ENCODE results near the gene CYP2W1. TPM values are rescaled to one million over a fixed set of nuclear protein-coding genes. Genes with fewer than 3 reads are reported as not detected.

The CYP2W1 gene
- total RNA-seq, 2 experiments from 2014 or later, result not detected

DNA sequence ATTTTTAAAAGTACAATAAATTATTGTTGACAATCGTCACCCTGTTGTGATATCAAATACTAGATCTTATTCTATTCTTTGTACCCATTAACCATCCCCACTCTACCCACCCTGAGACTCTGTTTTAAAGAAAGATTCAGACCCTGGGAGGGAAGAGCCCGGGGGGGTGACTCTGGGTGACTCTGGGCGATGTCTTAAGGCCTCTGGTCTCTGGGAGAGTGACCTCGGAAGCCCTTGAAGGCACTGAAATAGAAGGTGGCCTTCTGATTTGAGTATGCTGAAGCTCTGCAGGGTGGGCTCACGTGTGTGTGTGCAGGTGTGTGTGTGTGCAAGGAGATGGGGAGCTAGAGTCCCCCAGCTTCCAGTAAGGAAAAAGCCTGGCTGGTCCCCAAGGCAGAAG lies 38.2 kb upstream of the CYP2W1 start:
- POLR2A ChIA-PET, result no interaction called here

DNA sequence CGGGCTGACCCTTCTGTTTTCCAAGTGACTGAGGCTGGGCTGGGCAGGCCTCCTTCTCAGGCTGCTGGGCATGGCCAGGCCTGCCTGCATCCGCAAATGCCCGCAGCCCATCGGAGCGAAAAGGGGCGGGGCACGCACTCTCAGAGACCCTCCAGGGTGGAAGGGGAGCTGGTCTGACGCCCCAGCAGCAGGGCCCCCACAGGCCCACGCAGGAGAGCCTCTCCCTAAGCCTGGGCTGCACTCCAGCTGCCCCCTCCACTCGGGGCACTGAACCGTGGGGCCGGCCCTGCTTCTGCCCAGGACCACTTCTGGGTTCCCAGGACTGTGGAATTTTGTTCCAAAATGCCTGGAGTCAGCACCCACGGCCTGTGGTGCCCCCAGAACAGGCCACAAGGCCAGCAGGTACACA lies 37.8 kb upstream of the CYP2W1 start:
- Mint-ChIP-seq H3K36me3 (ENCODE audit: low read depth) (peaks cover 10% of the 10 kb centered on the region), H3K27ac (no peak overlapping the region), H3K4me1 (ENCODE audit: low read depth) (peaks cover 17% of the 10 kb centered on the region), H3K4me3 (no peak overlapping the region), H3K27me3 (ENCODE audit: low read depth) (peaks cover 4% of the 10 kb centered on the region), H3K9me3 (ENCODE audit: insufficient read depth) (peaks cover 7% of the 10 kb centered on the region)
- ATAC-seq, result no peak
- POLR2A ChIA-PET, result no interaction called here
- DNase-seq, result no peak
- CTCF ChIA-PET, result no interaction called here

More for the DNA sequence above, 38.2 kb upstream of the CYP2W1 start:
- ATAC-seq (no peak), DNase-seq (no peak)
- peaks cover 14% of the 10 kb centered on the region for H3K36me3 Mint-ChIP-seq (ENCODE audit: low read depth)
- H3K4me1 Mint-ChIP-seq (ENCODE audit: low read depth), result peaks cover 16% of the 10 kb centered on the region
- peaks cover 4% of the 10 kb centered on the region for H3K27me3 Mint-ChIP-seq (ENCODE audit: low read depth)
- no peak overlapping the region for H3K4me3 Mint-ChIP-seq
- CTCF ChIA-PET, result no interaction called here
- no peak overlapping the region for H3K27ac Mint-ChIP-seq
- H3K9me3 Mint-ChIP-seq (ENCODE audit: insufficient read depth), result peaks cover 7% of the 10 kb centered on the region

DNA sequence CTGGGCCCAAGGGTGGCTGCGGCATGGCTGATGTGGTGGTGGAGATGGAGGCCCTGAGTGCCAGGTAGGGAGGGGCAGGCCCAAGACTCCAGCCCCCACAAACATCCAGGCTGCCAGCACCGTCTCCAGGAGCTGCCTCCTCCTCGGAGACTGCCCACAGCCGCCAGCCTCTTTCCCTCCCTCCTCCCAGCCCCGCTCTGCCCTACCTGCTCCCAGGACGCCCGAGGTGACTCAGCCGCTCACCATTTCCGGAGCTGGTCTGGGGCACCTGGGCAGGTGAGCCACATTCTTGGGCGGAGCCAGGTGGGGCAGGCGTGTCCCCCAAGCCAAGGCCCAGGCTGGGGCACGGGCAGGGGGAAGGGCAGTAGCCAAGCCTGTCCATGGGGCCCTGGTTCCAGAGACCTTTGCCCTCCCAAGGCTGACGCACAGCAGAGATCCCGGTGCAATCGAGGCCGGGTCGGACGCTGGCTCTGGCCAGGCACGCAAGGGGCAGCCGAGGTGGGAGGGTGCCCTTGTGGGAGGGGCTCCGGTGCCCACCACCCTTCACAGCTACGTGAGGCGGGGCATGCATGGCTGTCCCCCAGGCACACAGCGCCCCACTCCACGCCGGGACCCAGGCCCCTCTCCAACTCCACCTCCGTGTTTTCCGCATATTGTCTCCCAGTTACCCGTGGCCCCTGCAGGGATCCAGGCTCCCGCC lies 37.3 kb upstream of the CYP2W1 start:
- Mint-ChIP-seq H3K4me3 (no peak overlapping the region), H3K36me3 (ENCODE audit: low read depth) (peaks cover 6% of the 10 kb centered on the region), H3K27me3 (ENCODE audit: low read depth) (peaks cover 4% of the 10 kb centered on the region), H3K9me3 (ENCODE audit: insufficient read depth) (peaks cover 7% of the 10 kb centered on the region), H3K27ac (no peak overlapping the region), H3K4me1 (ENCODE audit: low read depth) (peaks cover 15% of the 10 kb centered on the region)
- DNase-seq (no peak), ATAC-seq (no peak)
- CTCF ChIA-PET, result no interaction called here
- POLR2A ChIA-PET, result no interaction called here

DNA sequence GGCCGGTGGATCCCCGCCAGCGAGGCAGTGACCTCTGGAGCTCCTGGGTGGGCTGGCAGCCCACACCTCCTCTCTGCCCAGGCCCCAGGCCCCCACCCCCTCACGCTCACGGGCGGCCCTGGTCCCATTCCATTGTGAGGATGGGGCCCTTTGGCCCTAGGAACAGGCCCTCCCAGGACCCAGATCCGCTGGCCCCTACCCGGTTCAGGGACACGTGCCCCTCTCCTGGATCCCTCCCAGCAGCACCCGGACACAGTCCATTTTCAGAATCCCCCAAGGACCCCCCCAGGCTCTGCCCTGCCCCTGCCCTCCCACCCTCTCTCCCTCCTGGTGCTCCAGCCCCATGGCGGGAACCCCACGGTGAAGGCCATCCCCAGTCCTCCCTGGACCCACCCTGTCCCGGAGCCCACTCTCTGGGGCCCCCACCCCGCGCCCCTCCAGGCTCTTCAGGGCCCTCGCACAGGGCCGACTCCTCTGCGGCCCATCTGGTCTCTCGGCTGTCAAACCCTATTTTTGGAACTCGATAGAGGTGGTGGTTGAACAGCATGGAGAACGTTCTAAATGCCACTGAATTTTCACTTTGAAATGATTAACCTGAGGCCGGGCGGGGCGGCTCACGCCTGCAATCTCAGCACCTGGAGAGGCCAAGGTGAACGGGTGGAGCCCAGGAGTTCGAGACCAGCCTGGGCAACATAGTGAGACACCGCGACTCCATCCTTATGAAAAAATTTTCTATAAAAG lies 36.6 kb upstream of the CYP2W1 start:
- DNase-seq, result no peak
- POLR2A ChIA-PET, result no interaction called here

DNA sequence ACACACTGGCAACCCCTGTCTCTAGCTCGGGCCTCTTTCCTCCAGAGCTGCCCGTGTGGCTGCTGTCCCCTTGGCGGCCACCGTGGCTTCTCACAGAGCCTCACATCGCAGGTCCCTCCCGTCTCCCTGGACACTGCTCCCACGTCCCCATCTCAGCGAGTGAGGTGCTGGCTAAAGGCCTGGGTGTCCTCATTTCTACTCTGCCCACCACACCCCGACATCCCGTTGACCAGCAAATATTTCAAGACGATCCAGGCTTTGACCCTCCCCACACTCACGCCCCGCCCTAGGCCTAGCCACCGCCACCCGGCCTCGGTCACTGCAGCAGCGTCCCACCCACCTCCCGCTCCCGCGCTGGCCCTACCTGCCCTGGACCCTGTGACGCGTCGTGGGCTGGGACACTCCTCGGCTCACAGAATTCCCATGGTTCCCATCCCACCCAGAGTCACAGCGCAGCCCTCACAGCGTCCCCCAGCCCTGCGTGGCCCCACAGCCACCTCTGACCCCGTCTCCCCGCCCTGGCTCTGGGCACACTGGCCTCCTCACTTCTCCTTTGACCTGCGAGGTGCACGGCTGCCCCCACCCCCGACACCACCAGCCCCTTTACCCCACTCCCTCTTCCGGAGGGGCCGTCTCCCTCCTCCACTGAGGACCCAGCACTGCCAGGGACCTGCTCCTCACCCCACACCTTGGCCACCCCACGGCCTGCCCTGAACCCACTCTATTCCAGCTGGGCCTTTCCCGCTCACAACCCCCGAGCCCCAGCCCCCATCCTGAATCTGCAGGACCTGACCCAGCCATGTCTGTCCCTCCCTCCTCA lies 35.4 kb upstream of the CYP2W1 start:
- no peak overlapping the region for H3K4me3 Mint-ChIP-seq
- ChIA-PET CTCF (no interaction called here), POLR2A (no interaction called here)
- no peaks in the 10 kb centered on the region for H3K36me3 Mint-ChIP-seq (ENCODE audit: low read depth)
- no peaks in the 10 kb centered on the region for H3K27me3 Mint-ChIP-seq (ENCODE audit: low read depth)
- no peaks in the 10 kb centered on the region for H3K9me3 Mint-ChIP-seq (ENCODE audit: insufficient read depth)
- no peak for ATAC-seq
- H3K4me1 Mint-ChIP-seq (ENCODE audit: low read depth), result peaks cover 13% of the 10 kb centered on the region
- DNase-seq, result no peak
- no peak overlapping the region for H3K27ac Mint-ChIP-seq

More for the DNA sequence above, 36.6 kb upstream of the CYP2W1 start:
- Mint-ChIP-seq H3K36me3 (ENCODE audit: low read depth) (peaks cover 6% of the 10 kb centered on the region), H3K4me1 (ENCODE audit: low read depth) (peaks cover 15% of the 10 kb centered on the region), H3K4me3 (no peak overlapping the region), H3K9me3 (ENCODE audit: insufficient read depth) (peaks cover 5% of the 10 kb centered on the region), H3K27ac (no peak overlapping the region), H3K27me3 (ENCODE audit: low read depth) (peaks cover 4% of the 10 kb centered on the region)
- CTCF ChIA-PET, result no interaction called here
- no peak for ATAC-seq

DNA sequence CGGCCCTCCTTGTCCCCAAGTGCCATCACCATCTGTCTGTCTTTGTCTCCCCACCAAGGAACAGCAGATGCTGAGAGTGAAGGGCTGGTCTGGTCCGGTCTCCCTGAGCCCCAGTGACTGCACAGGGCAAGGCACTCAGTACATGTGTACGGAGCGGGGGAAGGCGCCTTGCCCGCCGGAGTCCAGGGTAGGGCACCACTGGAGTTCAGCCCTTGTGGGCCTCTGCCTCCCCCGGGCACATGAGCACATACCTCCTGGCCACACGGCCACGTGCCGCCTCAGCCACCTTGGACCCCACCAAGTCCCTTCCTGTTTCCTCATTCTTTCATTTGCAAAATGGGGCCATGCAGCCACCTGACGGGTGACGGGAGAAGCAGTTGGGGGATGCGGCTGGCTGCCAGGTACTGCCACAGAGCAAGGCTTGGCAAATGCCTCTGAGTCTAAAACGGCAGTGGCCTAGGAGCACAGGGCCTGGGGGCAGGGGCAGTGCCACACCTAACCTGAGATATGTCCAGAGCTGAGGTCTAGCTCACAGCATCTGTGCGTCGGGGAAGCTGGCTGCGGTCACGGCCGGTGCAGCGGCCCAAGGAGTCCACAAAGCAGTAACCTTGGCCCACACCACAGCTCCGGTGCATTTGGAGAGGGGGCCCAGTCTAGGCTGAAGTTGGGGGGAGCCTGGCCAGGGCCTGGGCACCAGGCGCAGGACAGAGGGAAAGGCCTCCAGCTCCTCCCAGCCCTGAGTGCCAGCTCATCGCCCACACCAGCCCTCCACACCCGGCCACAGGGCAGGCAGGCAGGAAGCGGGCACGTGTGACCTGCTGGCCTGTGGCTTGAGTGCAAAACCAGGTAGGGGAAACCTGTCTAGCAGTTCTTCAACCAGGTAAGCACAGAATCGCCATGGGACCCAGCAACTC lies 33.7 kb upstream of the CYP2W1 start:
- Mint-ChIP-seq H3K36me3 (ENCODE audit: low read depth) (no peaks in the 10 kb centered on the region), H3K4me1 (ENCODE audit: low read depth) (peaks cover 14% of the 10 kb centered on the region), H3K27me3 (ENCODE audit: low read depth) (no peaks in the 10 kb centered on the region), H3K4me3 (no peak overlapping the region), H3K9me3 (ENCODE audit: insufficient read depth) (no peaks in the 10 kb centered on the region), H3K27ac (no peak overlapping the region)
- ATAC-seq (no peak), DNase-seq (no peak)
- ChIA-PET CTCF (no interaction called here), POLR2A (interaction anchor here (0.5 kb wide), 1 partner anchor 48 kb away, joined by 3 read pairs; no protein-coding TSS in a partner anchor)

DNA sequence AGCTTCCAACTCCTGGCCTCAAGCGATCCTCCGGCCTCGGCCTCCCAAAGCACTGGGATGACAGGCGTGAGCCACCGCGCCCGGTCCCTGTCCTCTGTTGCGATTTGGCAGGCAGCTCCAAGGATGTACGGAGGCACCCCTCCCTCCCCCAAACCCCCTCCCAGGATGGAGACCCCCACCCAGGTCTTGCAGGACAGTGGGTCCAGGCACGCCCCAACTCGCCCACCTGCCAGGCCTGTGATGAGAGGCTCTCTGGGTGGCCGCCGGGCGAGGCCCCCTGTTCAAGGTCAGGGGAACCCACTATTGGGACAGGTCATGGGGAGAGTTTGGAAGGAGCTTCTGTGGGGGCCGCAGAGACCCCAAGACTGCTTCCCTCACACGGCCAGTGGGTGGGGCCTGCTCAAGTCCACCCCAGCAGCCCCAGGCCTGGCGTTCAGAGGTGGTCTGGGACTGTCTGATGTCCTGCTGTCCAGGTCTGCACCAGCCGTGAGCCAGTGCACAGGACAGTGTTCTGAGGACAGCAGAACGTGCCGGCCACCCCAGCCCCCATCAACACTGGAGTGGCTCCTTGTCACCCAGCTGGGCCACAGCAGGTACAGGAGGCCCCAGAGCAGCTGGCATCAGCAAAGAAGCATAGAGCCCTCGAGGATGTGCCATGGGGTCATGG lies 31.0 kb upstream of the CYP2W1 start:
- Mint-ChIP-seq H3K4me3 (no peak overlapping the region), H3K27ac (no peak overlapping the region), H3K36me3 (ENCODE audit: low read depth) (no peaks in the 10 kb centered on the region), H3K27me3 (ENCODE audit: low read depth) (no peaks in the 10 kb centered on the region), H3K9me3 (ENCODE audit: insufficient read depth) (no peaks in the 10 kb centered on the region), H3K4me1 (ENCODE audit: low read depth) (peaks cover 17% of the 10 kb centered on the region)
- ChIA-PET CTCF (interaction anchor here (1.2 to 2.5 kb wide), 2 partner anchors 13 to 42 kb away, joined by 3 to 8 read pairs; no protein-coding TSS in a partner anchor), POLR2A (interaction anchor here (1.3 to 2.9 kb wide), 2 partner anchors 27 to 29 kb away, joined by 3 to 10 read pairs; no protein-coding TSS in a partner anchor)
- DNase-seq (no peak), ATAC-seq (no peak)

DNA sequence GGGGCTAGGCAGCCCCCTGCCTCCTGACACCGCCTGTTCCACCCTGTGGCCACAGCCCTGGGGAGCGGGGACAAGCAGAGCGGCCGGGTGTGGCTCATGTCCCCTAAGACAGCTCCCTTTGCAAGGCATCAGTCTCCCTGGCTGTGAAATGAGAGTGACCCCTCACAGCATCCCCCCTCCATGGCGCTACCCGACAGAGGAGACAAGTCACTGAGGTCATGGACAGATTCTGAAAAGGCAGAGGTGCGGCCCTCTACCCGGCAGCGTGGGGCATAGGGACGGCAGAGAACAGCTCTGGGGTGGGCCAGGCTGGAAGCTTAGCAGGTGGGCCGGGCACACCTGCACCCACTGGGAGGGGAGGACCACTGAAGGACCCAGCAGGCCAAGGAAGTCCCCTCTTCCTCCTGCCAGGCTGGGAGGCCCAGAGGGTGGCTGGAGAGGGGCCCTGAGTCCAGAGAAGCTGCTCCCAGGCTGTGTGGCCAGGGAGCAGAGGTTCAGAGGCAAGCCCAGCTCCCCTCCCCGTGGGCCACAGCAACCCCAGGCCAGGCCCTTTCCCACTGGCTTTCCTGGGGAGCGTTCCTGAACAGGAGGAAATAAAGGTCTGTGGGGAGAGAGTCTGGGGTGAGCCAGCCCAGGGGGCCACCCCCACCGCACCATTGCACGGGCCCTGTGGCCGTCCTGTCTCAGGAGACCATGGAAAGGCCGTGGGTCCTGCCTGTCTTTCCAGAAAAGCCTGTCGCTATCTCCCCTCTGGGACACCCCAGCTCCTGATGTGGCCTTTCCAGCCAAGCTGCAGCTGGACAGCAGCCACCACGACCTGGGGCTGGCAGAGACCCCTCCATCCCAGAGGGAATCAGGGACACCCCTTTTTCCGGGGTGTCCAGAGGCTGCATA lies 30.2 kb upstream of the CYP2W1 start:
- Mint-ChIP-seq H3K27ac (no peak overlapping the region), H3K4me3 (peak overlapping the region; percentile 29), H3K4me1 (ENCODE audit: low read depth) (peaks cover 17% of the 10 kb centered on the region), H3K36me3 (ENCODE audit: low read depth) (no peaks in the 10 kb centered on the region), H3K27me3 (ENCODE audit: low read depth) (no peaks in the 10 kb centered on the region), H3K9me3 (ENCODE audit: insufficient read depth) (no peaks in the 10 kb centered on the region)
- DNase-seq (no peak), ATAC-seq (no peak)
- ChIA-PET POLR2A (interaction anchor here (1.3 to 2.9 kb wide), 2 partner anchors 28 to 30 kb away, joined by 3 to 10 read pairs; no protein-coding TSS in a partner anchor), CTCF (interaction anchor here (1.2 to 2.5 kb wide), 2 partner anchors 12 to 42 kb away, joined by 3 to 8 read pairs; no protein-coding TSS in a partner anchor)

DNA sequence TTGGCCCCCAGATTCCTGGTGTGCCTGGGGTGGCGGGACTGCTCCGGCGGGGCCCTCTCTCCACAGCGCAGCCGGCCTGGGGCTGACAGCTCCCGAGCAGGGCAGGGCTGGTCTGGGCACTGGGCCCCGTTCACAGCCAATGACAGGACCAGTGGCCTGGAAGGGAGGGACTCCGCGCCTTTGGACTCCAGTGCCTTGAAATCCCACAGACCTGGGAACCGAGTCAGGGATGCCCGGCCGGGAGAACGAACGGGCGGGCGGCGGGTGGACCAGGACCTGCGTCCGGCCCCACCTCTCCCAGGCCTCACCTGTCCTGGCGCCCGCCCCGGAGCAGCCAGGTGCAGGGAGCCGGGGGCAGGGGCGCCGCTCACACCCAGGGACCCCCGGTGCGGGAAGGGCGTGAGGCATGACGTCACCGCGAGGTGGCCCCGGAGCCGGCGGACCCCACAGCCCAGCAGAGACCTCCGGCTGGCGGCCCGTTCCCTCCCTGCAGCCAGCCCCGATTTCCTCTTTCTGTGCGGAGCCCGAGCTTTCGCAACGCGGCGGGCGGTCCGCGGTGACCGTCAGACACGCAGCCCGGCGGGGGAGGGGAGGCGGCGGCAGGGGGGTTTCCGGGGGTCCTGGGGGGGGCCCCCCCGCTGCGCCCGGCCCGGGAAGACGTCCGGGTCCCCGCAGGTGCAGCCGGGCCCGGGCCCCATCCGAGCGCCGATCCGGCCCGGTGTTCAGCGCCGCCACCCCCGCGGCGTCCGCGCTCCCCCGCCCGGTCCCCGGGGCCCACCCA lies 29.2 kb upstream of the CYP2W1 start:
- Mint-ChIP-seq H3K27me3 (ENCODE audit: low read depth) (no peaks in the 10 kb centered on the region), H3K36me3 (ENCODE audit: low read depth) (no peaks in the 10 kb centered on the region), H3K27ac (no peak overlapping the region), H3K9me3 (ENCODE audit: insufficient read depth) (no peaks in the 10 kb centered on the region), H3K4me3 (peak overlapping the region; percentile 50), H3K4me1 (ENCODE audit: low read depth) (peaks cover 17% of the 10 kb centered on the region)
- peak; percentile 53 for ATAC-seq
- peak; percentile 33 for DNase-seq
- POLR2A ChIA-PET, result interaction anchor here (1.0 kb wide), 1 partner anchor 44 kb away, joined by 3 read pairs; no protein-coding TSS in a partner anchor
- CTCF ChIA-PET, result interaction anchor here (0.7 to 2.5 kb wide), 3 partner anchors 30 to 45 kb away, joined by 4 to 8 read pairs (median 8); no protein-coding TSS in a partner anchor
